ENCODE data around the gene ARHGEF4.

ARHGEF4 gene

GRCh38 chr2:131049150-131049718 lies 212.5 kb downstream of the ARHGEF4 start:
- Histone ChIP-seq H3K27me3 (ENCODE audit: insufficient read depth, low read length) (no peaks in the 10 kb centered on the region), H3K4me1 (ENCODE audit: insufficient read depth, low read length) (no peaks in the 10 kb centered on the region), H3K4me3 (ENCODE audit: low read length) (no peak overlapping the region), H3K36me3 (ENCODE audit: insufficient read depth, low read length) (peaks cover 78% of the 10 kb centered on the region), H3K9ac (ENCODE audit: low read depth, low read length) (no peak overlapping the region), H3K9me3 (ENCODE audit: insufficient read depth, low read depth, low read length) (no peaks in the 10 kb centered on the region), H3K27ac (ENCODE audit: low read depth, low read length) (no peak overlapping the region)
- 97% methylated on average over 7 of the region's 7 CpGs for WGBS

GRCh38 chr2:131050896-131051295 lies 214.2 kb downstream of the ARHGEF4 start:
- no peak overlapping the region for H3K9ac ChIP-seq (ENCODE audit: low read depth, low read length)
- H3K9me3 ChIP-seq (ENCODE audit: insufficient read depth, low read depth, low read length), result no peaks in the 10 kb centered on the region
- H3K4me3 ChIP-seq (ENCODE audit: low read length), result no peak overlapping the region
- no peaks in the 10 kb centered on the region for H3K4me1 ChIP-seq (ENCODE audit: insufficient read depth, low read length)
- H3K27me3 ChIP-seq (ENCODE audit: insufficient read depth, low read length), result no peaks in the 10 kb centered on the region
- WGBS, result 95% methylated on average over 8 of the region's 8 CpGs
- H3K36me3 ChIP-seq (ENCODE audit: insufficient read depth, low read length), result peaks cover 95% of the 10 kb centered on the region
- no peak overlapping the region for H3K27ac ChIP-seq (ENCODE audit: low read depth, low read length)

GRCh38 chr2:131052741-131053263 lies 216.1 kb downstream of the ARHGEF4 start:
- Histone ChIP-seq H3K9ac (ENCODE audit: low read depth, low read length) (no peak overlapping the region), H3K27me3 (ENCODE audit: insufficient read depth, low read length) (no peaks in the 10 kb centered on the region), H3K27ac (ENCODE audit: low read depth, low read length) (no peak overlapping the region), H3K4me1 (ENCODE audit: insufficient read depth, low read length) (no peaks in the 10 kb centered on the region), H3K36me3 (ENCODE audit: insufficient read depth, low read length) (peaks cover 98% of the 10 kb centered on the region), H3K4me3 (ENCODE audit: low read length) (no peak overlapping the region), H3K9me3 (ENCODE audit: insufficient read depth, low read depth, low read length) (no peaks in the 10 kb centered on the region)
- WGBS, result 97% methylated on average over 8 of the region's 8 CpGs

- H3K9ac ChIP-seq (ENCODE audit: low read depth, low read length), result no peak overlapping the region
- H3K9me3 ChIP-seq (ENCODE audit: insufficient read depth, low read depth, low read length), result no peaks in the 10 kb centered on the region
- H3K4me1 ChIP-seq (ENCODE audit: insufficient read depth, low read length), result no peaks in the 10 kb centered on the region
- H3K36me3 ChIP-seq (ENCODE audit: insufficient read depth, low read length), result peaks cover 98% of the 10 kb centered on the region
- H3K4me3 ChIP-seq (ENCODE audit: low read length), result no peak overlapping the region
- H3K27me3 ChIP-seq (ENCODE audit: insufficient read depth, low read length), result no peaks in the 10 kb centered on the region
- WGBS, result 96% methylated on average over 7 of the region's 7 CpGs
- no peak overlapping the region for H3K27ac ChIP-seq (ENCODE audit: low read depth, low read length)
These were observed 217.8 kb downstream of the ARHGEF4 start for GRCh38 chr2:131054488-131054887.

- 95% methylated on average over 26 of the region's 26 CpGs for WGBS
- H3K4me3 ChIP-seq (ENCODE audit: low read length), result no peak overlapping the region
- H3K27me3 ChIP-seq (ENCODE audit: insufficient read depth, low read length), result no peaks in the 10 kb centered on the region
These were observed 218.7 kb downstream of the ARHGEF4 start for GRCh38 chr2:131055169-131056065.

GRCh38 chr2:131056204-131056931 lies 219.7 kb downstream of the ARHGEF4 start:
- no peaks in the 10 kb centered on the region for H3K27me3 ChIP-seq (ENCODE audit: insufficient read depth, low read length)
- no peaks in the 10 kb centered on the region for H3K9me3 ChIP-seq (ENCODE audit: insufficient read depth, low read depth, low read length)
- H3K36me3 ChIP-seq (ENCODE audit: insufficient read depth, low read length), result peaks cover 91% of the 10 kb centered on the region
- no peak overlapping the region for H3K4me3 ChIP-seq (ENCODE audit: low read length)
- 96% methylated on average over 5 of the region's 5 CpGs for WGBS
- H3K27ac ChIP-seq (ENCODE audit: low read depth, low read length), result no peak overlapping the region
- no peak overlapping the region for H3K9ac ChIP-seq (ENCODE audit: low read depth, low read length)
- no peaks in the 10 kb centered on the region for H3K4me1 ChIP-seq (ENCODE audit: insufficient read depth, low read length)

More at GRCh38 chr2:131055169-131056065, 218.7 kb downstream of the ARHGEF4 start:
- Histone ChIP-seq H3K4me1 (ENCODE audit: insufficient read depth, low read length) (no peaks in the 10 kb centered on the region), H3K27ac (ENCODE audit: low read depth, low read length) (no peak overlapping the region), H3K36me3 (ENCODE audit: insufficient read depth, low read length) (peaks cover 96% of the 10 kb centered on the region), H3K9me3 (ENCODE audit: insufficient read depth, low read depth, low read length) (no peaks in the 10 kb centered on the region), H3K9ac (ENCODE audit: low read depth, low read length) (no peak overlapping the region)

- no peak overlapping the region for H3K4me3 ChIP-seq (ENCODE audit: low read length)
These were observed 220.2 kb downstream of the ARHGEF4 start for GRCh38 chr2:131056932-131057287.

GRCh38 chr2:131058214-131058843 lies 221.6 kb downstream of the ARHGEF4 start:
- Histone ChIP-seq H3K4me3 (ENCODE audit: low read length) (no peak overlapping the region), H3K9me3 (ENCODE audit: insufficient read depth, low read depth, low read length) (no peaks in the 10 kb centered on the region), H3K27me3 (ENCODE audit: insufficient read depth, low read length) (no peaks in the 10 kb centered on the region), H3K27ac (ENCODE audit: low read depth, low read length) (no peak overlapping the region), H3K9ac (ENCODE audit: low read depth, low read length) (no peak overlapping the region), H3K4me1 (ENCODE audit: insufficient read depth, low read length) (no peaks in the 10 kb centered on the region), H3K36me3 (ENCODE audit: insufficient read depth, low read length) (peaks cover 90% of the 10 kb centered on the region)
- 95% methylated on average over 8 of the region's 8 CpGs for WGBS

More at GRCh38 chr2:131056932-131057287, 220.2 kb downstream of the ARHGEF4 start:
- WGBS, result 95% methylated on average over 4 of the region's 4 CpGs
- H3K27me3 ChIP-seq (ENCODE audit: insufficient read depth, low read length), result no peaks in the 10 kb centered on the region
- no peak overlapping the region for H3K9ac ChIP-seq (ENCODE audit: low read depth, low read length)
- H3K4me1 ChIP-seq (ENCODE audit: insufficient read depth, low read length), result no peaks in the 10 kb centered on the region
- H3K27ac ChIP-seq (ENCODE audit: low read depth, low read length), result no peak overlapping the region
- no peaks in the 10 kb centered on the region for H3K9me3 ChIP-seq (ENCODE audit: insufficient read depth, low read depth, low read length)
- H3K36me3 ChIP-seq (ENCODE audit: insufficient read depth, low read length), result peaks cover 91% of the 10 kb centered on the region

- H3K27me3 ChIP-seq (ENCODE audit: insufficient read depth, low read length), result no peaks in the 10 kb centered on the region
- H3K9me3 ChIP-seq (ENCODE audit: insufficient read depth, low read depth, low read length), result no peaks in the 10 kb centered on the region
- no peak overlapping the region for H3K4me3 ChIP-seq (ENCODE audit: low read length)
- H3K27ac ChIP-seq (ENCODE audit: low read depth, low read length), result no peak overlapping the region
- no peaks in the 10 kb centered on the region for H3K4me1 ChIP-seq (ENCODE audit: insufficient read depth, low read length)
- H3K36me3 ChIP-seq (ENCODE audit: insufficient read depth, low read length), result peaks cover 90% of the 10 kb centered on the region
- 94% methylated on average over 4 of the region's 4 CpGs for WGBS
- no peak overlapping the region for H3K9ac ChIP-seq (ENCODE audit: low read depth, low read length)
These were observed 222.2 kb downstream of the ARHGEF4 start for GRCh38 chr2:131058920-131059319.

GRCh38 chr2:131063501-131064283 lies 227.0 kb downstream of the ARHGEF4 start:
- WGBS, result 93% methylated on average over 8 of the region's 11 CpGs
- H3K27ac ChIP-seq (ENCODE audit: low read depth, low read length), result no peak overlapping the region
- no peaks in the 10 kb centered on the region for H3K4me1 ChIP-seq (ENCODE audit: insufficient read depth, low read length)
- no peak overlapping the region for H3K4me3 ChIP-seq (ENCODE audit: low read length)
- no peaks in the 10 kb centered on the region for H3K9me3 ChIP-seq (ENCODE audit: insufficient read depth, low read depth, low read length)
- H3K9ac ChIP-seq (ENCODE audit: low read depth, low read length), result no peak overlapping the region
- peaks cover 73% of the 10 kb centered on the region for H3K36me3 ChIP-seq (ENCODE audit: insufficient read depth, low read length)
- H3K27me3 ChIP-seq (ENCODE audit: insufficient read depth, low read length), result no peaks in the 10 kb centered on the region

All from HUES64 (cell line).